COLO668 (cell line): ENCODE data around the gene MSX2.

Experiments used
- DNase-seq: peaks from one replicate; lab custom pipeline; 2025; ENCODE audit not compliant: unreplicated experiment; lab: John Stamatoyannopoulos, UW

The MSX2 gene

GRCh38 chr5:174724484-174725260 lies at the start of gene MSX2:
Gene MSX2, plus strand, starts transcription at chr5:174724582. Its CDS starts 78 bp downstream, at chr5:174724660.
- DNase-seq: no peak

- no peak for DNase-seq
Measured at GRCh38 chr5:174675110-174675509, 49.3 kb upstream of the MSX2 start.

- DNase-seq: no peak
Measured at GRCh38 chr5:174675916-174676315, 48.5 kb upstream of the MSX2 start.

- no peak for DNase-seq
Measured at GRCh38 chr5:174678107-174678506, 46.3 kb upstream of the MSX2 start.

- DNase-seq: no peak
Measured at GRCh38 chr5:174680901-174681565, 43.3 kb upstream of the MSX2 start.

- DNase-seq: no peak
Measured at GRCh38 chr5:174687503-174687902, 36.9 kb upstream of the MSX2 start.

- no peak for DNase-seq
Measured at GRCh38 chr5:174688441-174689354, 35.7 kb upstream of the MSX2 start.

GRCh38 chr5:174690271-174690670 lies 34.1 kb upstream of the MSX2 start:
- no peak for DNase-seq

GRCh38 chr5:174692381-174692780 lies 32.0 kb upstream of the MSX2 start:
- DNase-seq: no peak

GRCh38 chr5:174692982-174693422 lies 31.4 kb upstream of the MSX2 start:
- no peak for DNase-seq

GRCh38 chr5:174693697-174694385 lies 30.5 kb upstream of the MSX2 start:
- DNase-seq: peak; percentile 21

- no peak for DNase-seq
Measured at GRCh38 chr5:174694611-174695010, 29.8 kb upstream of the MSX2 start.

GRCh38 chr5:174698156-174698555 lies 26.2 kb upstream of the MSX2 start:
- DNase-seq: no peak

GRCh38 chr5:174699131-174699530 lies 25.3 kb upstream of the MSX2 start:
- DNase-seq: no peak

- no peak for DNase-seq
Measured at GRCh38 chr5:174706997-174707572, 17.3 kb upstream of the MSX2 start.

- DNase-seq: no peak
Measured at GRCh38 chr5:174707671-174708070, 16.7 kb upstream of the MSX2 start.

GRCh38 chr5:174708476-174709207 lies 15.7 kb upstream of the MSX2 start:
- DNase-seq: no peak

- no peak for DNase-seq
Measured at GRCh38 chr5:174714751-174715150, 9.6 kb upstream of the MSX2 start.

GRCh38 chr5:174715804-174716203 lies 8.6 kb upstream of the MSX2 start:
- DNase-seq: no peak
